GM15510 (cell line): ENCODE measurements around the gene TCERG1L.

Source experiments
- POLR2A ChIP-seq: IDR thresholded peaks from 3 replicates; pipeline ENCODE4 v1.6.1; 2011; ENCODE audit warnings: borderline replicate concordance; ENCODE audit not compliant: insufficient read length; ENCODE audit errors: extremely low read depth

Gene TCERG1L

DNA sequence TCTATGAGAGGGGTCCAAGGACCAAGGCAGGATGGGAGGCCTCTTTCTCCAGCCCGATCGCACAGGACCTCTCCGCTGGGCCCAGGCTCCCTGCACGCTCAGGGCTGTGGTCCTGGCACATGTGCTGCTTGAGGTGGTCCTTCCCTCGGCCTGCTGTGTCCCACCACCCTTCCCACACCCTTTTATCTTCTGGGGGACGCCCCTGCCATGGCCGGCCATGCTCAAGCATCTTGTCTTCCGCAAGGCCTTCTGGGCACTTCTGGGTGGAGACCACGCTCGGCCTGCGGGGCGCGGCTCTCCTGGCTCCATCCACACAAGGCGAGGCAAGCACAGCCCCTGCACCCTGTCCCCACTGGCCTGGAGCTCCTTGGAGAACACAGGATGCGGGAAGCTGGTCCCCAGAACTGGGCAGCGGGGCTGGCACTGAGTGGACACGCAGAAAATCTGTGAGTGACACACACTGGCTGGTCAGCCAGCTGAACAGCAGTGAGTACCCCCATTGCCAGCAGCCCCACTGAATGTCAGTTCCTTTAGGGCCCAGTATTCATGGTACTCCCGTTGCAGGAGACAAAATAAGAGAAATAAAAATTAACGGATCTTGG is 115.9 kb downstream of the TCERG1L start:
- no peak for TF ChIP-seq POLR2A

DNA sequence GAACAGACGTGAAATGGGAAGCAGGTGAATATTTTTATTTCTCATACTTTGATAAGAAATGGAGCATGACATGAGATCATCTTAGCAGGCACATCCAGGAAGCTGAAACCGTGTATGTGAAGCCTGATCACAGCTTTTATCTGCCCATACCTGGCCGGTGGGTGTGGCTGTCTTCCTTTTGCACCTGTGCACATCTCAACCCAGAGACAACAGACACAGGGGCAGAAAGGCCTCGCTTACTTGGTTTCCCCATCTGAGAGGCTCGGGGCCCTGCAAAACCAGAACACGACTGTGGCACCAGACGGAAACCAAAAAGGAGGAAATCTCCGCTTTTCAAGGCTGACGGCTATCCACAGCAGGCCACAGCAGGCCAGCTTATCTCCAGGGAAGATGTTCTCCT is 116.4 kb downstream of the TCERG1L start:
- TF ChIP-seq POLR2A: no peak

DNA sequence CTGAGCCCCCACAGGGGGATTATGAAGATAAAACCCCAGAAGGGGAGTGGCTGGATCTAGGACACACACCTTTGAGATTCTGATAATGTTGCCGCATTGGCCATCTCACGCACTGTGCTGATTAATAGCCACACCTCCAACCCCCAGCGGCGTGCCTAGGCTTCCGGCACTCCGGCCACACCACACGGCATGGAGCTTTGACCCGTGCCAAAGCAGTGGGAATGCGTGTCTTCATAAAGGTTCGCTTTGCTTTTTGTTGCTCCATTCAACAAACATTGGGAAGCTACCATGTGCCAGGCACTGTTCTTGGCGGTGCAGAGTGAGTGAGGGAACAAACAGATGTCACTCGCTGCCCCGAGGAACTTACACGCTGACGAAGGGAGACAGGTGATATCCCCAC is 117.6 kb downstream of the TCERG1L start:
- no peak for TF ChIP-seq POLR2A

DNA sequence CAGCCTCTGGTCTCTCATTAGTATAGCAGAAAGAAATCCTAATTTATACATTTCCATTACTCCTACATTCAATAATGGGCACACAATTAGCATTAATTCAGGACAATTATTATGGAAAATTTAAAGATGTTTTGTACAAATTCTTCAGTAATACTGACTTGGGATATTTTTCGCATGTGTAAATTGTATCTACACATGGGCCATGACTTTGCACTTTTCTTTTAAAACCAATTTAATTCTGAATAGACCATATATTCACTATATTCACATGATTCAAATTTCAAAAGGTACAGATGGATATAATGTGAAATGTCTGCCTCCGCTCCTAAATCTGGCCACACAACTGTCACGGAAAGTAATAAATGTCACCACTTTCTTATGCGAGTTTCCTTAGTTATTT is 123.0 kb downstream of the TCERG1L start:
- TF ChIP-seq POLR2A: no peak

DNA sequence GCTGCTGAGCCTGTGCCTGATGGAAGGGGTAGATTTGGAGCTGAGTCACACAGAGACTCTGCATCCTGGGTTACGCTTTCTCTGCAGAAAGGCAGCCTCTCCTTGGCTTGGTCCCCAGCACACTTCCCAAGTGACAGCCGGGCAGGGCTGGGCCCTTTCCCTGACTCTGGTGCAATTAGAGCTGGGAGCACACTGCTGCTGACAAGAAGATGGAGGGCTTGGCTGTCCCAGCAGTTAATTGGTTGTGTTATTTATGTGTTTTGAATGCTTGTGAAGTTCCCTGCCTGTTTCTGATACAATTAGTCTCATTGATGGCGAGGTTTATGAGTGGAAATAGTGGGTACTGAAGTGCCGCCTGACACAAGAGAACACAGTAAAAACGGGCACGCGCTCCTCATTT is 123.6 kb downstream of the TCERG1L start:
- no peak for TF ChIP-seq POLR2A

DNA sequence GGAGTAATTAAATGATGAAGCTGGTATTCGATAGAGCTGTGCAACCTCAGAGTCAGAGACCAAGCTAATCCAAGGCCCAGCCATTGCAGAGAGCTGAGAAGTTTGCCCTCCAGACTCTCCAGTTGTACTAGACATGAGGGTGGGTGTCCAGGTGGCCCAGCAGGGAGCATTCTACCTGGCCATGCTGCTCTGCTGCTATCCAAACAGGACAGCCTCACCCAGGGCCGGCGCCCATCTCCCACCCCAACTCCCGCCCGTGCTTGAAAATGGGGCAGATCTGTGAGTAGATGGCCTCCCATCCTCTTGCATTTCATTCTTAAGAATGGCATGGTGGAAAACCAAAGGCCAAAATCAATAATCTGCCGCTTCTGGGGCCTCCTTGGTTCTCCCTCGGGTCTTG is 124.2 kb downstream of the TCERG1L start:
- TF ChIP-seq POLR2A: no peak

DNA sequence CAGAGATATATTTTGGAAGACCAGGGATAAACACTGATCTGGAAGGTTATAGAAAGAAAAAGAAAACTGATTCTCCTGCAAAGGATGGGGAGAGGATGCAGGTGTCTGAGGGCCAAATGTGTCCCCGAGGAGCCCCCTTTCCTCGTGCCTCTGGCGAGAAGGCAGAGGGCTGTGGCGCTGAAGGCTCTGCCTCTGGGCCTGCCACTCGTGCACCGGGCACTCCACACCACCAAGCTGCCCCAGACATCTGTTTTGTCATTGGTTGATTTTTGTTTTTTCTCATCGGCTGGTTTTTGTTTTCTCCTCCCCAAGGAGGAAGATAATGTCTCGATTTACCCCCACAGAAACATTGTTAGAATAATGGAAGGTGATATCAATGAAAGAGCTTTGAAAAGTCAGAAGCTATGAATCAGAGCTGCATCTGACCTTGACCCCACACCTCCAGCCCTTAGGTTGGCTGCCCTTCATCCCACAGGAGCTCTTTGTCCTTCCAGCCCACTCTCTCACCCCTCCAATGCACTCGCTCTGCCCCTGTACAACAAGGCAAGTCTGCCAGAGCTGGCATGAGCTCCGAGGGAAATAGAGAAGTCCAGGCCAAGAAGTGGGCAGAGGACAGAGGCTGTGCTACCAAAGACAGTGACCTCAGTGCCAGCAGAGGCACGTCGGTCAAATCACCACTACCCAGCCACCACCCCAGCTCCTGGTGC is 124.8 kb downstream of the TCERG1L start:
- no peak for TF ChIP-seq POLR2A

DNA sequence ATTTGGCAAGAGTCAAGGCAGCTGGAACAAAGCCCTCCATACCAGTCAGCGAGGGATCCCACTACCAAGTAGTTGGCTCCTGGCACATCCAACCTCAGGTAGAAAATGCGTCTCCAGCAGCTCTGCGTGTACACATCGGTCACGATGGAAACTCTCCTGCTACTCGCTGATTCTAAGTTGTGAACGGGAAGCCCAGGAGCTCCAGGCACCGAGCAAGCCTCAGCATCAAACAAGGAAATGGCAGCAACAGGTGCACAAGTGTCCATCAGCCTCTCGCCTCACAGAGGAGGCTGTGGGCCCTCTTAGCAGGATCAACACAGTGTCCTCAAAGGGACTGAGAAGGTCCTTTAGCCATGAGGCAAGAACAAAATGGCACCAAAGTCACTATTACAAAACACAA is 127.0 kb downstream of the TCERG1L start:
- TF ChIP-seq POLR2A: no peak

DNA sequence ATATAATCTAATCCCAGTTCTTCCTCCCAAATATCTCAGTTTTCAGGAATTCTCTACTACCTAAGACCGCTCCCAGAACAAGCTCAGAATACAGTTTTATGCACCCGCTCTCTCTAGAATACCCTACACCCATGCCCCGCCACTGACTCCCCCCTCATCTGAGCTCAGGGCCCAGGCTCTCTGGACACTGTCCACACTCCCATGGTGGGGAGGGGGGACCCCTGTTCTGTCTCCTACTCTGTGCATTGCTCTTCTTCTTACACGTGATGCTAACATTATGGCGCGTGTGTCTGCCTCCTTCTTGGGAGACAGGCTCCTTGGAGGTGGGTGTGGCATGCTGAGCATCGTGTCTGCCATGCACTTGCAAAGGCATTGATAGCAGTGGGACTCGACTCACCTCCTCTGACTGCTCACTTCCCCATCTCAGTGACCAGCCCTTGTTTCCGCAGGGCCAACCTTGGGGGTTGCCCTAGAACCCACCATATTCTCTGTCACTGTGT is 127.9 kb downstream of the TCERG1L start:
- no peak for TF ChIP-seq POLR2A

DNA sequence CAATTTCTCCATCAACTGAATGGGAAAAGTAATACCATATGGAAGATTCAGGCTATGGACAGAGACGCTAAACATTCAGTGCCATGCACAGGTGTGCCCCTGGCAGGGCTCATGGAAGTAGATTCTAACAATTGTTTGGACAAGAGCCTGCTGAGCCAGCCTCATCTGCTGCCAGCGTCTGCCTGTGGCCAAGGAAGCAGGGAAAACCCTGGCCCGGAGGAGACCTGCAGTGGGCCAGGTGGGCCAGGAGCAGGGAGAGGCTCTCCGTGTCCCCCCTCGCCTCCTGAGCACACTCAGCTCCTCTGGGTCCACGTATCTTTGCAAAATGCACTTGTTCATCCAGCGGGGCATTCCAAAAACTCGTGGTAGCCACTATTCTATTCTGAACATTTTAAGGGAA is 130.1 kb downstream of the TCERG1L start:
- no peak for TF ChIP-seq POLR2A

DNA sequence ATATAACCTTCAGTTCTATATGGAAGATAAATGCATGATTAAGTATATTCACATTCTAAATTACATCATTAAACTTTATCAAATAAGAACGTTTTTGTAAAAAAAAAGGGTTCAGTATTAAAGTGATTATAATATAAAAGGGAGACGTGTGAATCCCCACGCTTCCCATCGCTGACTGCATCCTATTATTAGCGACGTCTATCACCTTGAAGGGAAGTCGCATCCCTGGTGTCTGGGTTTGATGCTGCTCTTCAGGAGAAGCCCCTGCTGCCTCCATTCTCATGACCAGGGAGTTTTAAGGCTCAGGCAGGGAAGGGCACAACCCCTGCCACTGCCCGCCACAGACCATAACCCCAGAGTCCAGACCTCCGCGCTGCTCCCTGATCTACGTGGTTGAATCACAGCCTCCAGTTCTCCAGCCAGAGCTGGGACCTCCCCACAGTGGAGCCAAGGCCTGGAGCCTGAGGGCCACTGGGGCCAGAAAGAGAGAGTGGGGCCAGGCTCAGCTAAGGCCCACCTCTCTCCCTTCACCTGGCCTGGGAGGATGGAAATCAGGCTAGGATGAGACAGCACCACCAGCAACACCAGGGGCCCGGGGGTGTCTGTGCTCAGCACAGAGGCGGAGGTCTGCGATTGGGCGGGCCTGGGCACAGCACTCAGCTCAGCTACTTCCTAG is 130.6 kb downstream of the TCERG1L start:
- TF ChIP-seq POLR2A: no peak

DNA sequence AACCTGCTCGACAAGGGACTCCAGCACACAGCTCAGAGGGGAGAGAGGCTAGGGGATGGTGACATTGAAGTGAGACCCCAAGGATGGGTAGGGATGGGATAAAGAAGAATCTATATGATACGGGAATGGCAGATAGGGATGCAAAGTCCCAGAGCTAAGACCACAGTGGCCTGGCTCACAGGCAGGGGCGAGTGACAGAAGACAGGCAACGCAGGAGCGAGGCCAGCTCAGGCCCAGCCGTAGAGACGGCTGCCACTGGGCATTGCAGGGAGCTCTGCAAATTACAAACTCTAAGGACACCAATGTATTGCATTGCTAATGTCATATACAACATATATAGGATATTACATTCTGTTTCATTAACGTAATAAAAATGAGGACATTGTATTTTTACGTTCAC is 131.4 kb downstream of the TCERG1L start:
- TF ChIP-seq POLR2A: no peak

DNA sequence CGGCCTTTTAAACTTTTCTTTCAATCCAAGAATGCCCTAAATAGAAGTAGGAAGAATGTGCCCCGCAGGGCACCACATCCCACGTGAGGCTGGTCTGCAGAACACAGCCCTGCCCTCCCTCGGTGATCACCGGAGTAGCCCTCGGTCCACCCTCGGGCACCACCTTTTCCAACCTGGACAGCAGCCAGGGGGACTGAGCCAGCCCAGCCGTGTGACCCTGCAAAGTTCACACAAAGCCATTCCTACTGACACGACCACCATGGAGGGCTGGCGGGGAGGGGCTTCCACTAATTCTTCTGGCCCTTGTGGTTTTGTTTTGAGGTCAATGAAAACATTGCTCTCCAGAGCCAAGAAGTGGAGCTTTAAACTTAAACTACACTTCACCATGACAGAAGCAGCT is 132.2 kb downstream of the TCERG1L start:
- no peak for TF ChIP-seq POLR2A

DNA sequence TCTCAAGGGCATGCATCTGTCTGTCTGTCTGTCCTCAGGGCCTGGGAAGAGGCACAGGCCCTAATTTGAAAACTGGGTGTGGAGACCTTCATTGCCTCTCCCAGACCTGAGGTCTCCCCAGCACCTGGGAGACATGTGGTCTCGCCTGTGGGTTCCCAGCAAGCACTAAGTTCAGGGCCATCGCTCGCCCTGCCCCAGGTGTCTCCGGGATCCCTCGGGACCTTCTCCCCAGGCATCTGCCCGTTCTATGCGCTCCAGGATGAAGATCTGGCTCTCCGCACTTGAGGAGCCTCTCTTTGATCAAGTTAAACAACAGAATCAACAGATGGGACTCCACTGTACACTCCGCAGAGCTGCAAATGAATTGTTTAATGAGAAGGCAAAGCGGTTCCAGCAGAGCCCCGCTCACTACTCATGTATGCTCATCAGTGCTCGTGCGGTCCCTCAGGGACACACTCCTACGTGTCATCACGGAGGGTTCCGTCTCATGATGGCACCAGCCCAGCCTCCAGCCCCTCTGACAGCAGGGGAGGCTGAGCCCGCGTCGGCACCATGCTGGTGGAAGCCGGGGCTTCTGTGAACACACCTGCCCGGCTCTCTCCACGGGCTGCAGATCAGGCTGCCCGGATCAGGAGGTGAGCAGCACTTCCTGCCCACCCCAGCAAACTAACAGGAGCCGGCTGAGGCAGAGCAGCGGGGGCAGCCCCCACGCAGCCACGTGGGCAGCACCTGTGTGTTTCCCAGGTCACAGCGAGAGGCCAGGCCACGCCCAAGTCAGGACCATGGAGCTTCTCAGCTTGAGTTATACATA is 132.8 kb downstream of the TCERG1L start:
- TF ChIP-seq POLR2A: no peak
